Measurements from ENCODE around the gene COL17A1. TPM values are rescaled to one million over a fixed set of nuclear protein-coding genes. Genes with fewer than 3 reads are reported as not detected.

COL17A1 gene
- total and polyA plus RNA-seq, 2 of the 13 experiments (the other 11 are each of a cell fraction or from before 2014, with no cell fraction given) = 0.03 TPM; not detected in 1

- no peak for TF ChIP-seq THRA (CRISPR knock-in tag; IDR thresholded peaks at IDR 0.05; ENCODE audit: borderline replicate concordance)
- TF ChIP-seq SETDB1 (CRISPR knock-in tag; IDR thresholded peaks at IDR 0.05; ENCODE audit: borderline replicate concordance) = no peak
- peak; percentile 27 for TF ChIP-seq SRSF1 (optimal IDR thresholded peaks at IDR 0.05; ENCODE audit: low read depth, low read length)
- TF ChIP-seq TAF1 (CRISPR knock-in tag; IDR thresholded peaks at IDR 0.05) = no peak
- no peak for TF ChIP-seq NPAS2 (CRISPR knock-in tag; IDR thresholded peaks at IDR 0.05; ENCODE audit: borderline replicate concordance)
- no peak for TF ChIP-seq ZHX1 (CRISPR knock-in tag; IDR thresholded peaks at IDR 0.05; ENCODE audit: low read depth)
- no peak for TF ChIP-seq ZNF574 (CRISPR knock-in tag; IDR thresholded peaks at IDR 0.05)
- TF ChIP-seq MXI1 (IDR thresholded peaks at IDR 0.05; ENCODE audit: borderline replicate concordance, low read depth, low read length) = peak; percentile 53; the same call in 1 of the 3 replicates
- no peak for TF ChIP-seq ZNF652 (CRISPR knock-in tag; IDR thresholded peaks at IDR 0.05; ENCODE audit: borderline replicate concordance, low read depth)
- no peak for TF ChIP-seq PHF5A (CRISPR knock-in tag; IDR thresholded peaks at IDR 0.05; ENCODE audit: low read depth, unreplicated experiment)
- TF ChIP-seq ZNF205 (CRISPR knock-in tag; IDR thresholded peaks at IDR 0.05) = no peak
- no peak for TF ChIP-seq ZNF318 (CRISPR knock-in tag; IDR thresholded peaks at IDR 0.05)
- TF ChIP-seq MTF2 (CRISPR knock-in tag; IDR thresholded peaks at IDR 0.05; ENCODE audit: borderline replicate concordance) = no peak
- no peak for TF ChIP-seq ZNF431 (CRISPR knock-in tag; IDR thresholded peaks at IDR 0.05; ENCODE audit: borderline replicate concordance, low read depth)
These were observed 35.3 kb upstream of the COL17A1 start (continued) for GRCh38 chr10:104120903-104121484.
